ENCODE results near the gene RAB8B. TPM values are rescaled to one million over a fixed set of nuclear protein-coding genes. Genes with fewer than 3 reads are reported as not detected.

Gene RAB8B
- polyA plus RNA-seq, 1 donor from 2014 or later: 87.1 TPM

DNA sequence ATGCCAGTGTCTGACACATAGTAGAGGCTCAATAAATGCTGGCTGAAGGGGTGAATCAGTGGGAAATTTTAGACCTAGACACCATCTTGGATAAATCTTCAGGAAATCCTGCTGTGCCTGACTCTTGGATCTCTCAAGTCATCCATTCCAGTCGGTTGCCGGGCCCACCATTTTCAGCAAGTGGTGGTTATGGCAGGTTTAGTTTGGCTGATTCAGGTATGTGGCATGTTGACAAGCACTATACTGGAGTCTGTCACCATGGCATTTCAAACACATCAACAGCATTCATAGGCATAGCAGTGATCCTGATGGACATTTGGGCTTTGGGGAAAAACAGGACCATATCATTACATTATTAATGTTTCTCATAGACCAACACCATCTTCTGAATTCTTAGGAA is 62.3 kb downstream of the RAB8B start:
- peaks cover 2% of the 10 kb centered on the region for H3F3A ChIP-seq (ENCODE audit: insufficient read depth, low read length, poor library complexity, severe bottlenecking)
- TF ChIP-seq, protein P1, sequence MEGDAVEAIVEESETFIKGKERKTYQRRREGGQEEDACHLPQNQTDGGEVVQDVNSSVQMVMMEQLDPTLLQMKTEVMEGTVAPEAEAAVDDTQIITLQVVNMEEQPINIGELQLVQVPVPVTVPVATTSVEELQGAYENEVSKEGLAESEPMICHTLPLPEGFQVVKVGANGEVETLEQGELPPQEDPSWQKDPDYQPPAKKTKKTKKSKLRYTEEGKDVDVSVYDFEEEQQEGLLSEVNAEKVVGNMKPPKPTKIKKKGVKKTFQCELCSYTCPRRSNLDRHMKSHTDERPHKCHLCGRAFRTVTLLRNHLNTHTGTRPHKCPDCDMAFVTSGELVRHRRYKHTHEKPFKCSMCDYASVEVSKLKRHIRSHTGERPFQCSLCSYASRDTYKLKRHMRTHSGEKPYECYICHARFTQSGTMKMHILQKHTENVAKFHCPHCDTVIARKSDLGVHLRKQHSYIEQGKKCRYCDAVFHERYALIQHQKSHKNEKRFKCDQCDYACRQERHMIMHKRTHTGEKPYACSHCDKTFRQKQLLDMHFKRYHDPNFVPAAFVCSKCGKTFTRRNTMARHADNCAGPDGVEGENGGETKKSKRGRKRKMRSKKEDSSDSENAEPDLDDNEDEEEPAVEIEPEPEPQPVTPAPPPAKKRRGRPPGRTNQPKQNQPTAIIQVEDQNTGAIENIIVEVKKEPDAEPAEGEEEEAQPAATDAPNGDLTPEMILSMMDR (IDR thresholded peaks at IDR 0.05; ENCODE audit: poor library complexity, severe bottlenecking): no peak
- no peak for TF ChIP-seq EZH2 (IDR thresholded peaks at IDR 0.05; ENCODE audit: borderline replicate concordance, insufficient read depth, low read length, poor library complexity, severe bottlenecking)
- no peak for TF ChIP-seq TAF1 (IDR thresholded peaks at IDR 0.05; ENCODE audit: low read depth)
- TF ChIP-seq SMC3 (conservative IDR thresholded peaks at IDR 0.05; ENCODE audit: poor library complexity): no peak
- H3K79me2 ChIP-seq (replicated peaks; ENCODE audit: insufficient read depth, low read length): peaks cover 9% of the 10 kb centered on the region
- H3K9ac ChIP-seq (ENCODE audit: low read length): no peak overlapping the region
- no peak overlapping the region for H2AFZ ChIP-seq (ENCODE audit: low read depth, low read length)
- H3K36me3 ChIP-seq (ENCODE audit: insufficient read depth, low read length): peaks cover 5% of the 10 kb centered on the region
- no peaks in the 10 kb centered on the region for H3K27me3 ChIP-seq (ENCODE audit: insufficient read depth, low read depth, low read length)
- H4K20me1 ChIP-seq (ENCODE audit: insufficient read depth): no peaks in the 10 kb centered on the region
- H3K4me2 ChIP-seq (ENCODE audit: low read length): no peak overlapping the region
- no peak overlapping the region for H3K4me3 ChIP-seq (ENCODE audit: low read length)
- no peaks in the 10 kb centered on the region for H3K9me3 ChIP-seq (ENCODE audit: low read length)
- no peak overlapping the region for H3K27ac ChIP-seq (ENCODE audit: low read length)
- H3K9me2 ChIP-seq (ENCODE audit: insufficient read depth, low read length): no peaks in the 10 kb centered on the region

DNA sequence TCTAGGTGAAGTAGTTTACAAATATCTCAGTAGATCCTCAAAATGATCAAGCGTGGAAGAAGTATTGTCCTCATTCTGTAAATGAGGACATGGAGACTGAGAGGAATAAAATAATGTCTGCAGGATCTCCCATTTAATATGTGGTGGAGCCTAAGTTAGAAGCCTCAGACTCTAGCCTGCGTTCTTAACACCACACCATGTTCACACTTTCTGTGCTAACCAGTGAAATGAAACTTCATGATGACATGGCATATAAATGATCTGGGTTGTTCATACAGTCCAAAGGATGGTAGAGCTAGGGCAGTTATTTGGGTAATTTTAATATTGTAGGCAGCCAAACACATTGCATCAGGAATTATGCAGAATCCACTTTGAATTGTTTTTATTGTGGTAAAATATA is 62.9 kb downstream of the RAB8B start:
- no peaks in the 10 kb centered on the region for H4K20me1 ChIP-seq (ENCODE audit: insufficient read depth)
- TF ChIP-seq TAF1 (IDR thresholded peaks at IDR 0.05; ENCODE audit: low read depth) (no peak), EP300 (conservative IDR thresholded peaks at IDR 0.05; ENCODE audit: poor library complexity, severe bottlenecking) (no peak), EZH2 (IDR thresholded peaks at IDR 0.05; ENCODE audit: borderline replicate concordance, insufficient read depth, low read length, poor library complexity, severe bottlenecking) (no peak), POLR2AphosphoS5 (IDR thresholded peaks at IDR 0.05) (no peak)

DNA sequence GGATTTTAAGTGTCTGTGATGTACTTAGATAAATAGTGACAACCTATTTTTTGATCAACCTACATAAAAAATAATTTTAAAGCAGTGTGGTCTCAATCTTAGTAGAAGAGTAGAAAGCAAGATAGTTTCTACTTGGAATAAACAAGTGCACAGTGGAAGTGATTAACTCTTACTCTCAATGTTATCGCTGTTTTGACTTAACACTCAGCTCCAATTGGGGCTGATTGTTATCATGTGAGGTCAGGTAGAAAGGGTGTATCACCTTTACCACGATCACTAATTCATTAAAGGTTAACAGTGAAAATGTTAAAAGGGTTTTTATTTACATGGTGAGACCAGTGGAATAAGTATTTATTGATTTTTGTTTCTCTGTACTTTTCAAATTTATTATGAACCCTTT is 65.6 kb downstream of the RAB8B start:
- Histone ChIP-seq H3K36me3 (ENCODE audit: insufficient read depth, low read length) (peaks cover 4% of the 10 kb centered on the region), H4K20me1 (ENCODE audit: insufficient read depth) (no peaks in the 10 kb centered on the region), H3K9me3 (ENCODE audit: low read length) (no peaks in the 10 kb centered on the region), H3K9me2 (ENCODE audit: insufficient read depth, low read length) (no peaks in the 10 kb centered on the region), H3K79me2 (replicated peaks; ENCODE audit: insufficient read depth, low read length) (peaks cover 4% of the 10 kb centered on the region), H2AFZ (ENCODE audit: low read depth, low read length) (no peak overlapping the region), H3F3A (ENCODE audit: insufficient read depth, low read length, poor library complexity, severe bottlenecking) (peaks cover 2% of the 10 kb centered on the region), H3K4me2 (ENCODE audit: low read length) (no peak overlapping the region), H3K4me3 (ENCODE audit: low read length) (no peak overlapping the region), H3K27me3 (ENCODE audit: insufficient read depth, low read depth, low read length) (no peaks in the 10 kb centered on the region), H3K27ac (ENCODE audit: low read length) (no peak overlapping the region), H3K9ac (ENCODE audit: low read length) (no peak overlapping the region)
- TF ChIP-seq, protein P1 (IDR thresholded peaks at IDR 0.05; ENCODE audit: poor library complexity, severe bottlenecking): no peak
- TF ChIP-seq MXI1 (conservative IDR thresholded peaks at IDR 0.05; ENCODE audit: poor library complexity, severe bottlenecking): no peak
- TF ChIP-seq SMC3 (conservative IDR thresholded peaks at IDR 0.05; ENCODE audit: poor library complexity): no peak
- TF ChIP-seq RAD21 (conservative IDR thresholded peaks at IDR 0.05): no peak
- TF ChIP-seq EZH2 (IDR thresholded peaks at IDR 0.05; ENCODE audit: borderline replicate concordance, insufficient read depth, low read length, poor library complexity, severe bottlenecking): no peak
- no peak for TF ChIP-seq POLR2AphosphoS5 (IDR thresholded peaks at IDR 0.05)
- no peak for TF ChIP-seq TAF1 (IDR thresholded peaks at IDR 0.05; ENCODE audit: low read depth)
- TF ChIP-seq EP300 (conservative IDR thresholded peaks at IDR 0.05; ENCODE audit: poor library complexity, severe bottlenecking): no peak
- TF ChIP-seq, protein P2, sequence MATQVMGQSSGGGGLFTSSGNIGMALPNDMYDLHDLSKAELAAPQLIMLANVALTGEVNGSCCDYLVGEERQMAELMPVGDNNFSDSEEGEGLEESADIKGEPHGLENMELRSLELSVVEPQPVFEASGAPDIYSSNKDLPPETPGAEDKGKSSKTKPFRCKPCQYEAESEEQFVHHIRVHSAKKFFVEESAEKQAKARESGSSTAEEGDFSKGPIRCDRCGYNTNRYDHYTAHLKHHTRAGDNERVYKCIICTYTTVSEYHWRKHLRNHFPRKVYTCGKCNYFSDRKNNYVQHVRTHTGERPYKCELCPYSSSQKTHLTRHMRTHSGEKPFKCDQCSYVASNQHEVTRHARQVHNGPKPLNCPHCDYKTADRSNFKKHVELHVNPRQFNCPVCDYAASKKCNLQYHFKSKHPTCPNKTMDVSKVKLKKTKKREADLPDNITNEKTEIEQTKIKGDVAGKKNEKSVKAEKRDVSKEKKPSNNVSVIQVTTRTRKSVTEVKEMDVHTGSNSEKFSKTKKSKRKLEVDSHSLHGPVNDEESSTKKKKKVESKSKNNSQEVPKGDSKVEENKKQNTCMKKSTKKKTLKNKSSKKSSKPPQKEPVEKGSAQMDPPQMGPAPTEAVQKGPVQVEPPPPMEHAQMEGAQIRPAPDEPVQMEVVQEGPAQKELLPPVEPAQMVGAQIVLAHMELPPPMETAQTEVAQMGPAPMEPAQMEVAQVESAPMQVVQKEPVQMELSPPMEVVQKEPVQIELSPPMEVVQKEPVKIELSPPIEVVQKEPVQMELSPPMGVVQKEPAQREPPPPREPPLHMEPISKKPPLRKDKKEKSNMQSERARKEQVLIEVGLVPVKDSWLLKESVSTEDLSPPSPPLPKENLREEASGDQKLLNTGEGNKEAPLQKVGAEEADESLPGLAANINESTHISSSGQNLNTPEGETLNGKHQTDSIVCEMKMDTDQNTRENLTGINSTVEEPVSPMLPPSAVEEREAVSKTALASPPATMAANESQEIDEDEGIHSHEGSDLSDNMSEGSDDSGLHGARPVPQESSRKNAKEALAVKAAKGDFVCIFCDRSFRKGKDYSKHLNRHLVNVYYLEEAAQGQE (IDR thresholded peaks at IDR 0.05; ENCODE audit: borderline replicate concordance): no peak

More for the DNA sequence above, 62.9 kb downstream of the RAB8B start:
- no peaks in the 10 kb centered on the region for H3K9me3 ChIP-seq (ENCODE audit: low read length)
- peaks cover 2% of the 10 kb centered on the region for H3F3A ChIP-seq (ENCODE audit: insufficient read depth, low read length, poor library complexity, severe bottlenecking)
- no peaks in the 10 kb centered on the region for H3K27me3 ChIP-seq (ENCODE audit: insufficient read depth, low read depth, low read length)
- no peak overlapping the region for H3K4me2 ChIP-seq (ENCODE audit: low read length)
- no peaks in the 10 kb centered on the region for H3K9me2 ChIP-seq (ENCODE audit: insufficient read depth, low read length)
- no peak overlapping the region for H3K27ac ChIP-seq (ENCODE audit: low read length)
- H3K36me3 ChIP-seq (ENCODE audit: insufficient read depth, low read length): peaks cover 4% of the 10 kb centered on the region
- H3K79me2 ChIP-seq (replicated peaks; ENCODE audit: insufficient read depth, low read length): peaks cover 4% of the 10 kb centered on the region
- H2AFZ ChIP-seq (ENCODE audit: low read depth, low read length): no peak overlapping the region
- H3K4me3 ChIP-seq (ENCODE audit: low read length): no peak overlapping the region
- H3K9ac ChIP-seq (ENCODE audit: low read length): no peak overlapping the region

All from neural cell (in vitro differentiated cells).